NCI-H510A (cell line): ENCODE data around the gene NFIX.

Source experiments
- DNase-seq: peaks from one replicate; lab custom pipeline; 2025; lab: John Stamatoyannopoulos, UW

The NFIX gene

DNA sequence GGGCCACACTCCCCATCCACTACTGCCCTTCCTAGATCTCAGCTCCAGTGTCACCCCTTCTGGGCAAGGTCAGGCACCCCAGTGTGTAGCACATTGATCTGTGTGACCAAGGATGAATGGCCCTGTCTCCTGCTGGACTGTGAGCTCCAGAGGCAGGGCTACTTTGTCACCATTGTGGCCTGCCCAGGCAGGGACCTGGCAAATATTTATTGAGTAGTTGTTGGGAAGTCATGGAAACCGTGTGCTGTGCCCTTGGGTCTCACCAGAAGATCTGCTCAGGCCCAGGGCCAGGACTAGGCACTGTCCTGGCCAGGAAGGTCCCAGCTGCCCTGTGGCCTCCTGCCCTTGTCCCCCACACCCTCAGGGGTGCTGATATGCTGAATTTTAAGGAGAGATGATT is 133.3 kb downstream of the NFIX start:
- no peak for DNase-seq

- DNase-seq: no peak
Observed at GRCh38 chr19:13129384-13129783, 134.1 kb downstream of the NFIX start.

DNA sequence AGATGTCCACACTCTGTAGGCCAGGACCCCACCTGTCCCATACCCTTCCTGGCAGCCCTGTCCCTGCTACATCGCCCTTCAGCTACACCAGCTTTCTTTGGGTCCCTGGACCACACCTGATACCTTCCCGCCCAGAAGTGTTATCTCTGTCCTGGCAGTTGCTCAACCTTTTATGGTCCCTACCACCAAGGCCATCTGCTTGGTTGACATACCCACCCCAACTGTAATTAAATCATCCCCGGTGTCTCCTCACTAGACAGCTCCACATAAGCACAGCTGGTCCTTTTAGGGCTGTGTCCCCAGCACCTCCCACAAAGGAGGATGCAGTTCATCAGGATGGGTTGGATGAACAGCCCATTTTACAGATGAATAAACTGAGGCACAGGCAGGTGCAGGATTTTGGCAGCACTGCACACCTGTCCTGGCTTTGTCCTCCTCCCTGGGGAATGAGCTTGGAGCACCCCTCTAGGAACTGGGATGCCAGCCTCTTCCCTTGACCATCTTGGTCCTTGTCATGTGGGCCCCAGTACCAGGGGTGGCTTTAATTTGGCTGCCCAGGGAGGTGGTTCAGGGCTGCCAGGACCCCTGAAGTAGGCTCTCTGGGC is 135.7 kb downstream of the NFIX start:
- DNase-seq: no peak

DNA sequence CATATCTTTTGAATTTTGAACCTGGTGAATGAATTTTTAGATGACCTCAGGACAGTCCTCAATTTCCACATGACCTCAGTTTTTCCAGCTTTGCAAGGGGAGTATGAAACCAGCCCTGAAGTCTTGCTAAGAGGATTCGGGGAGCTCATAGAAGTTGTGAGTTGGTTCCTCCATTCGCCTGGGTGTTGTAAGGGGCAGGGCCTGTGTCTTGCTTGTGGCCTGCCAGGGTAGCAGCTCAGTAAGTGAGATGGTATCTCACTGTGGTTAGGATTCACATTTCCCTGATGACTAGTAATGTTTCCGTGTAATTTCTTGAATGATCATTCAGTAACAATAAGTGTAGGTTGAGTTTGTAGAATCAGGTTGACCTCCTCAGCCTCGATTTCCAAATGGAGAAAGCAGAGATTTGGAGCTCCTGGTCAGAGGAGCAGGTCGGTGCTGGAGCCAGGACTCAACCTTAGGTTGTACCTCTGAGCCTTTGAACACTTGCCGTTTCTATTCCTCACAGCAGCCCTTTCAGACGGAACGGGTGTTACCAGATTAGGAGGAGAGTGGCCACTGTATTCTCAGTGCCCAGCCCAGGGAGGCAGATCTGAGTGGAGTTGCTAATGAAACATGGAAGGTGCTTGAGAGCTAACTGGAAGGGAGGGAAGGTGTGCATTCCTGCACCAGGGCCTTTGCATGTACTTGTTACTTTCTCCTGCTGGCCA is 137.4 kb downstream of the NFIX start:
- DNase-seq: no peak

DNA sequence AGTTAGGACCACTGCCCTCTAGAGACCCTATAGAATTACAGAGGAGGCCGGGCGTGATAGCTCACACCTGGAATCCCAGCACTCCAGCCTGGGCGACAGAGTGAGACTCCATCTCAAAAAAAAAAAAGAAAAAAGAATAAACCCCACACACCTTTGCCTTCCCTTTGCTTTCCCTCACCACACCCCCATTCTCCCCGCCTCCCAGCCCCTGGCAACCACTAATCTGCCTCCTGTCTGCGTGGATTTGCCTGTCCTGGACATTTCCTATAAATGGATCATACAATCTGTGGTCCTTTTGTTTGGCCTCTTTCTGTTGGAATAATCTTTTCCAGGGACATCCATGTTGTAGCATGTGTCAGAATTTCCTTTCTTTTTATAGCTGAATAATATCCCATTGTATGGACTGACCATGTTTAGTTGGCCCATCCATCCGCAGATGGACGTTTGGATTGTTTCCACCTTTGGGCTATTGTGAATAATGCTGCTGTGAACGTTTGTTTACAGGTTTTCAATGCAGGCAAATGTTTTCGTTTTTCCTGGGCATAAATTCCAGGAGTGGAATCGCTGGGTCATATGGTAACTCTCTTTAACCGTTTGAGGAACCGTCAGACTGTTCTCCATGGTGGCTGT is 138.1 kb downstream of the NFIX start:
- no peak for DNase-seq

DNA sequence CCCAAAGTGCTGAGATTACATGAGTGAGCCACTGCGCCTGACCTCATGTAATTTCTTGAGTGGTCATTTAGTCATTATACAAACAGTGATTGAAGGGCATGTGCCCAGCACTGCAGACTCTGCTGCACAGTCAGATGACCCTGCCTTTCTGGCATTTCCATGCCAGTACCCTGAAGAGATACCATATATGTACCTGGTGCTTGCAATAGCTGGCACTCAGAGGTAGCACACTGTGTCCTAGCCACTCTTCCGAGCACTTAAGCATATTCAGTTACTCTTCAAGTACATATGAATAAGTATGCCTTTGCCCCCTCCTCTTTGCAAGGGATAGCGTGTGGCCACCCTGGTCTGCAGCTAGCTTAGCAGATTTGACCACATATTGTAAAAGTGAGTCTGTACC is 139.4 kb downstream of the NFIX start:
- DNase-seq: no peak

- no peak for DNase-seq
Observed at GRCh38 chr19:13135068-13136062, 140.1 kb downstream of the NFIX start.

- no peak for DNase-seq
Observed at GRCh38 chr19:13137290-13137794, 142.1 kb downstream of the NFIX start.

DNA sequence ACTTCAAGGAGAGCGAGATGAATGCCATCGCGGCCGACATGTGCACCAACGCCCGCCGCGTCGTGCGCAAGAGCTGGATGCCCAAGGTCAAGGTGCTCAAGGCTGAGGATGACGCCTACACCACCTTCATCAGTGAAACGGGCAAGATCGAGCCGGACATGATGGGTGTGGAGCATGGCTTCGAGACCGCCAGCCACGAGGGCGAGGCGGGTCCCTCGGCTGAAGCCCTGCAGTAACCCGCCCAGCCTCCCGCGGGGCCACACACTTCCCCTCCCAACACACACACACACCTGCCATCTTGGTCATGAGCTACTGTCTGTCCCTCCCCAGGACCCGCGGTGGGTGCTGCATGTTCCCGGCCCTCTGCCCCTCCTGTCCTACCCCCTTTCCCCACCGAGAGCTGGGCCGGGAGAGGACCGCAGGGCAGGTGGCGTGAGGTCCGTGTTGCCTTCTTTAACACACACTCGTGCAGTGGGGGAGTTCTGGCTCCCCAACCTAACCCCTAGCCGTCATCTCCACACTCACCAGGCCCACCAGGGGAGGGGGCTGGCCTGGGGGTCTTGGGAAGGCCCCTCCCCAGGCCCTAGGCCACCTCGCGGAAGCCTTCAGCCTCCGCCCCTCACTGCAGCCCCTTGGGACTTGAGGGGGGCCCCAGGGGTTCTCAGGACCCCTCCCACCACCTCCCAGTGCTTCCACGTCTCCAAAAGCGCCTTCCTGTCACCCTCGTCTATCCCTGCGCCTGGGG is 143.1 kb downstream of the NFIX start:
- DNase-seq: no peak

DNA sequence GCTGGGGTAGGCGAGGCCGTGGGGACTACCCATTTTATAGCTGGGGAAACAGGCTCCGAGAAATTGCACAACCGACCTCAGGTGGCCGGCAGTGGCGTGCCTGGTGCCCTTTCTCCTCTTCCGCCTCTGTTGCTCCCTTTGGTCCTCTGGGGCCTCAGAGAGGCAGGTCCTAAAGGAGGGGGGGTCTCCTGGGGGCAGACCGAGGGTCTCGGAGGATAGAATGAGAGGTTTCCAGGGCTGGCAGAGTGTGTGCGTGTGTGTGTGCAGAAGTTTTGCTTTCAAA is 143.6 kb downstream of the NFIX start:
- DNase-seq: no peak

DNA sequence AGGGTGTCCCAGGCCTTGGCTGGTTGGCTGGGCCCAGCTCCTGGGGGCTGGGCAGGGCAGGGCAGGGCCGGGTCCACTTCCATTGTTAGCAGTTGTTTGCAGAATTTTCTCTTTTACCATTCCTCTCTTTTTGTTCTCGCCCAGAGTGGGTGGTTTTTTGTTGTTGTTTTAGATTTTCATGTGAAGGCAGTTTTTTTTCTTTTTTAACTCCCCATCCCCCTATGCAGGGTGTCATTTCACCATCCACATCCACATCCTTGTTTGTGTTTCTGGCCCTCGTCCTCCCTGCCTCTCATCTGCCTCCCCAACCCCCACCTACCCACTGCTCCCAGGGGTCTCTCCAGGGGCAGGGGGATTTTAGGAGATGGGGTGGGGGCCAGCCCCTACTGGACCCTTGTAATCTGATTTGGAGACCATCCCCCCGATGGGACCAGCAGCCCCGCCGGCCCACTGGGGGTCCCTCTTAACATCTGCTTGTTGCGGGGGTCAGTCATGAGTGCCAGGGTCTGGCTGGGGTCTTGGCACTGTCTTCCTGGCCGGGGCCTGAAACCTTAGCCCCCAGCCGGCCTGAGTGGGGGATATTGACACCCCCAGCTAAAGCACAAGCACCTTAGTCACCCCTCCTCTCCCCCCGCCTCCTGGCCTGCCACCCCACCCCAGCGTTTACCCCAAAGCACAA is 144.5 kb downstream of the NFIX start:
- no peak for DNase-seq

- DNase-seq: no peak
Observed at GRCh38 chr19:13146763-13147563, 151.7 kb downstream of the NFIX start.
